IMR-90 (cell line): ENCODE data around the gene ZNF407. TPM values are rescaled to one million over a fixed set of nuclear protein-coding genes. Genes with fewer than 3 reads are reported as not detected.

Experiments
- ATAC-seq: fragments of 200-7000 bp; cut with Tn5 transposase; 2 replicates; pipeline ENCODE4 v1.9.1; 2020; ENCODE audit warnings: low read depth, mild to moderate bottlenecking, moderate library complexity
- BruUV-seq: library from RNA; stranded (reverse); fragments of 400-500 nt; replicated peaks from 2 replicates; lab custom pipeline; 2021; lab: Mats Ljungman, UMichigan
- CTCF ChIA-PET: fragments of 300-600 bp; formaldehyde crosslinking; extraction: SDS; loops from one replicate; lab custom pipeline; 2021; ENCODE audit warnings: antibody characterized with exemption; lab: Yijun Ruan, JAX
- POLR2A ChIA-PET: fragments of 300-600 bp; sonication (Branson Sonifier 250); formaldehyde crosslinking; loops from one replicate; lab custom pipeline; 2022; ENCODE audit warnings: antibody characterized with exemption; ENCODE audit not compliant: unreplicated experiment; lab: Charles Lee
- DNase-seq: peaks from one replicate; pipeline ENCODE4 v3.0.0; 2013
- H2AFZ ChIP-seq: replicated peaks from 2 replicates; pipeline ENCODE3; 2013; ENCODE audit warnings: low read length, mild to moderate bottlenecking; ENCODE audit not compliant: poor library complexity
- H2AK5ac ChIP-seq: 2 replicates; pipeline ENCODE4 v1.6.1; 2013; ENCODE audit warnings: low read depth, low read length, inconsistent platforms
- H2AK9ac ChIP-seq: replicated peaks from 2 replicates; pipeline ENCODE3; 2013; ENCODE audit warnings: mild to moderate bottlenecking, low read depth, low read length, moderate library complexity; ENCODE audit not compliant: poor library complexity
- H2BK120ac ChIP-seq: 2 replicates; pipeline ENCODE4 v1.6.1; 2013; ENCODE audit warnings: low read depth, low read length, inconsistent platforms
- H2BK15ac ChIP-seq: 3 replicates; pipeline ENCODE4 v1.6.1; 2013; ENCODE audit warnings: low read depth, low read length, inconsistent platforms
- H2BK20ac ChIP-seq: 2 replicates; pipeline ENCODE4 v1.6.1; 2013; ENCODE audit warnings: low read depth, mild to moderate bottlenecking, inconsistent platforms, low read length, moderate library complexity
- H2BK5ac ChIP-seq: 2 replicates; pipeline ENCODE4 v1.6.1; 2013; ENCODE audit warnings: mild to moderate bottlenecking, low read depth, low read length, inconsistent platforms; ENCODE audit not compliant: poor library complexity, severe bottlenecking
- H3K14ac ChIP-seq: replicated peaks from 2 replicates; pipeline ENCODE4 v1.6.1; 2013; ENCODE audit warnings: low read depth, low read length, inconsistent platforms
- H3K18ac ChIP-seq: 2 replicates; pipeline ENCODE4 v1.6.1; 2013; ENCODE audit warnings: low read depth, low read length, control low read depth
- H3K23ac ChIP-seq: 2 replicates; pipeline ENCODE4 v1.6.1; 2013; ENCODE audit warnings: low read depth, low read length, inconsistent platforms
- H3K27ac ChIP-seq: 2 replicates; pipeline ENCODE4 v1.5.1; 2013; ENCODE audit warnings: mild to moderate bottlenecking, control low read depth, low read length; ENCODE audit not compliant: insufficient read depth
- H3K27me3 ChIP-seq: 2 replicates; pipeline ENCODE4 v1.6.1; 2013; ENCODE audit warnings: low read length; ENCODE audit not compliant: control insufficient read depth, insufficient read depth
- H3K36me3 ChIP-seq: 2 replicates; pipeline ENCODE4 v1.6.1; 2013; ENCODE audit warnings: low read length, mixed read lengths; ENCODE audit not compliant: control insufficient read depth, insufficient read depth
- H3K4ac ChIP-seq: 2 replicates; pipeline ENCODE4 v1.6.1; 2013; ENCODE audit warnings: low read depth, low read length, inconsistent platforms
- H3K4me1 ChIP-seq: 2 replicates; pipeline ENCODE4 v1.6.1; 2013; ENCODE audit warnings: low read length, mixed read lengths; ENCODE audit not compliant: control insufficient read depth, insufficient read depth
- H3K4me2 ChIP-seq: 2 replicates; pipeline ENCODE4 v1.6.1; 2013; ENCODE audit warnings: low read depth, mild to moderate bottlenecking, control low read depth, low read length, moderate library complexity
- H3K4me3 ChIP-seq: 2 replicates; pipeline ENCODE4 v1.5.1; 2013; ENCODE audit warnings: low read depth, mild to moderate bottlenecking, control low read depth, low read length, moderate library complexity; ENCODE audit not compliant: insufficient read depth
- H3K56ac ChIP-seq: 2 replicates; pipeline ENCODE4 v1.6.1; 2013; ENCODE audit warnings: low read length, inconsistent platforms; ENCODE audit not compliant: insufficient read depth; ENCODE audit errors: extremely low read depth
- H3K79me1 ChIP-seq, 2 experiments: 2 replicates each; pipeline ENCODE4 v1.6.1; 2013; ENCODE audit warnings: low read length in 2 of 2, inconsistent platforms in 1 of 2, low read depth in 1 of 2
- H3K9ac ChIP-seq: 2 replicates; pipeline ENCODE4 v1.6.1; 2013; ENCODE audit warnings: low read depth, low read length, control low read depth
- H3K9me1 ChIP-seq: 2 replicates; pipeline ENCODE4 v1.6.1; 2013; ENCODE audit warnings: low read length, inconsistent platforms; ENCODE audit not compliant: insufficient read depth
- H3K9me3 ChIP-seq: 2 replicates; pipeline ENCODE4 v1.6.1; 2013; ENCODE audit warnings: low read length; ENCODE audit not compliant: control insufficient read depth, insufficient read depth
- H4K20me1 ChIP-seq: 2 replicates; pipeline ENCODE4 v1.6.1; 2013; ENCODE audit warnings: low read length, inconsistent platforms; ENCODE audit not compliant: insufficient read depth
- H4K5ac ChIP-seq: 2 replicates; pipeline ENCODE4 v1.6.1; 2013; ENCODE audit warnings: mild to moderate bottlenecking, low read depth, low read length, control low read depth
- H4K8ac ChIP-seq, 2 experiments: 2 replicates each; pipeline ENCODE4 v1.6.1; 2013; ENCODE audit warnings: low read depth in 2 of 2, low read length in 2 of 2, control low read depth in 1 of 2, inconsistent platforms in 1 of 2
- H4K91ac ChIP-seq: 2 replicates; pipeline ENCODE4 v1.6.1; 2013; ENCODE audit warnings: low read depth, low read length, inconsistent platforms; ENCODE audit not compliant: insufficient read depth
- BHLHE40 ChIP-seq: fragments of 150-350 bp; IDR thresholded peaks from 2 replicates; pipeline ENCODE4 v1.6.1; 2016; ENCODE audit warnings: mild to moderate bottlenecking, low read depth, low read length
- CEBPB ChIP-seq: IDR thresholded peaks from 2 replicates; pipeline ENCODE4 v1.6.1; 2012; ENCODE audit warnings: low read depth, low read length, improper control_type of control experiment
- CTCF ChIP-seq: conservative IDR thresholded peaks from 2 replicates; pipeline ENCODE4 v1.5.1; 2012; ENCODE audit warnings: mild to moderate bottlenecking, low read depth, low read length, improper control_type of control experiment
- FOS ChIP-seq: fragments of 150-350 bp; IDR thresholded peaks from 2 replicates; pipeline ENCODE4 v1.6.1; 2016; ENCODE audit warnings: low read depth, low read length
- MAZ ChIP-seq: IDR thresholded peaks from 2 replicates; pipeline ENCODE4 v1.6.1; 2012; ENCODE audit warnings: low read depth, mild to moderate bottlenecking, low read length, improper control_type of control experiment, moderate library complexity, borderline replicate concordance
- RAD21 ChIP-seq: IDR thresholded peaks from 2 replicates; pipeline ENCODE4 v1.6.1; 2012; ENCODE audit warnings: low read length, improper control_type of control experiment
- RFX5 ChIP-seq: IDR thresholded peaks from 2 replicates; pipeline ENCODE4 v1.8.0; 2012; ENCODE audit warnings: low read depth, mild to moderate bottlenecking, low read length, moderate library complexity
- SMC3 ChIP-seq: fragments of 150-350 bp; IDR thresholded peaks from 2 replicates; pipeline ENCODE4 v1.6.1; 2016; ENCODE audit warnings: low read depth, mild to moderate bottlenecking, antibody characterized with exemption, low read length, moderate library complexity
- USF2 ChIP-seq: fragments of 150-350 bp; IDR thresholded peaks from 2 replicates; pipeline ENCODE4 v1.6.1; 2017; ENCODE audit warnings: mild to moderate bottlenecking, antibody characterized with exemption, low read length, low read depth
- WGBS, 2 experiments: methylation state at CpG; one replicate each; pipeline versions ENCODE4 v1.1.5 to v1.1.7; 2013; ENCODE audit warnings: missing lambda C conversion rate in 2 of 2; ENCODE audit not compliant: insufficient read length in 1 of 2; ENCODE audit errors: extremely low coverage in 2 of 2; 5-methylcytosine and 5-hydroxymethylcytosine counted together
- dilution Hi-C: fragments of 300-500 bp; cut with HindIII; formaldehyde crosslinking; loops from one replicate; pipeline ENCODE4 v1.14.3; 2018; ENCODE audit warnings: low sequenced_read_pairs; ENCODE audit not compliant: unreplicated experiment
- in situ Hi-C: fragments of 300-500 bp; cut with MboI; formaldehyde crosslinking; loops from 3 replicates; pipeline ENCODE4 v1.14.3; 2019; ENCODE audit warnings: low sequenced_read_pairs, inconsistent platforms, mixed read lengths
- intact Hi-C: fragments of 100-400 bp; cut with micrococcal nuclease; formaldehyde crosslinking; loops from 2 replicates; pipeline ENCODE4 v1.10.0; 2022
- polyA plus RNA-seq, 3 experiments: library from polyadenylated mRNA; depleted of rRNA; stranded (reverse); fragments of >200 nt; gene quantifications; 2 replicates each; pipeline ENCODE4 v1.2.3, GENCODE V29; 2012; ENCODE audit warnings: low replicate concordance in 1 of 3
- total RNA-seq: library from RNA; depleted of rRNA; stranded (reverse); fragments of >200 nt; gene quantifications from 2 replicates; pipeline ENCODE4 v1.2.3, GENCODE V29; 2012

Gene ZNF407
- total and polyA plus RNA-seq, 2 of the 4 experiments (the other 2 are of a cell fraction) = 3.1 to 20.1 TPM

- H2BK5ac ChIP-seq = peak overlapping the region; percentile 76
- WGBS, 2 experiments = no CpG with 5 or more reads among the region's 10 CpGs
- peak overlapping the region in 1 of 2 experiments; percentile 82; a peak in 2 of 4 replicates for H4K8ac ChIP-seq
These were observed 148.1 kb downstream of the ZNF407 start for GRCh38 chr18:74745633-74746403.

More at GRCh38 chr18:74745633-74746403, 148.1 kb downstream of the ZNF407 start:
- no TSS peak for BruUV-seq
- TF ChIP-seq MAZ = no peak
- no peak for TF ChIP-seq CEBPB
- TF ChIP-seq BHLHE40 = no peak
- peak; percentile 71 for TF ChIP-seq FOS
- no peak for TF ChIP-seq RFX5
- no peak for TF ChIP-seq USF2
- TF ChIP-seq CTCF = no peak
- TF ChIP-seq SMC3 = no peak
- TF ChIP-seq RAD21 = no peak
- Histone ChIP-seq H3K9me3 (no peaks in the 10 kb centered on the region), H4K91ac (peak overlapping the region; percentile 61; the same call in 1 of the 2 replicates), H3K9ac (no peak overlapping the region; the same call in 1 of the 2 replicates), H3K36me3 (no peaks in the 10 kb centered on the region), H3K4ac (peak overlapping the region; percentile 47), H3K23ac (peak overlapping the region; percentile 5; the same call in 1 of the 2 replicates), H3K27me3 (no peaks in the 10 kb centered on the region), H4K5ac (no peak overlapping the region), H3K9me1 (peaks cover 5% of the 10 kb centered on the region; the same call in 1 of the 2 replicates), H2AK9ac (no peak overlapping the region), H2BK15ac (peak overlapping the region; percentile 48; the same call in 2 of the 3 replicates), H2AFZ (peak overlapping the region; percentile 82), H2BK20ac (peak overlapping the region; percentile 50; the same call in 1 of the 2 replicates), H3K14ac (peak overlapping the region; percentile 57; the same call in 1 of the 2 replicates), H3K27ac (peak overlapping the region; percentile 36; the same call in 1 of the 2 replicates), H3K4me2 (peak overlapping the region; percentile 96), H3K56ac (no peak overlapping the region), H3K4me3 (no peak overlapping the region; the same call in 1 of the 2 replicates), H4K20me1 (no peaks in the 10 kb centered on the region), H2BK120ac (peak overlapping the region; percentile 84), H3K4me1 (peaks cover 3% of the 10 kb centered on the region; the same call in 1 of the 2 replicates), H3K79me1 (peaks cover 9 to 20% of the 10 kb centered on the region in 2 experiments), H3K18ac (no peak overlapping the region), H2AK5ac (peak overlapping the region; percentile 56; the same call in 1 of the 2 replicates)
- intact Hi-C loops (no loop called here), dilution Hi-C loops (no loop called here), in situ Hi-C loops (no loop called here)
- ChIA-PET POLR2A (no interaction called here), CTCF (interaction anchor here (0.7 to 1.4 kb wide), 3 partner anchors 64 to 250 kb away, joined by 4 to 8 read pairs (median 7); no protein-coding TSS in a partner anchor)
- peak; percentile 99 for ATAC-seq
- peak; percentile 86 for DNase-seq
